Fibroblast of lung (primary cell): ENCODE results near the gene ACOXL.

ENCODE experiments used
- EZH2 ChIP-seq: IDR thresholded peaks from 2 replicates; pipeline ENCODE4 v1.5.1; 2012; ENCODE audit warnings: low read length, control low read depth, mild to moderate bottlenecking; ENCODE audit errors: missing control alignments
- TF ChIP-seq, protein P1 (sequence below), 2 donors: IDR thresholded peaks in 1 of 2; conservative IDR thresholded peaks in 1 of 2; 1 replicate in 1 of 2; 2 replicates in 1 of 2; pipeline ENCODE4 v1.5.1; 2011 to 2012; ENCODE audit warnings: low read length in 2 of 2, control low read depth in 1 of 2, inconsistent platforms in 1 of 2, low read depth in 1 of 2, mild to moderate bottlenecking in 1 of 2

DNA sequence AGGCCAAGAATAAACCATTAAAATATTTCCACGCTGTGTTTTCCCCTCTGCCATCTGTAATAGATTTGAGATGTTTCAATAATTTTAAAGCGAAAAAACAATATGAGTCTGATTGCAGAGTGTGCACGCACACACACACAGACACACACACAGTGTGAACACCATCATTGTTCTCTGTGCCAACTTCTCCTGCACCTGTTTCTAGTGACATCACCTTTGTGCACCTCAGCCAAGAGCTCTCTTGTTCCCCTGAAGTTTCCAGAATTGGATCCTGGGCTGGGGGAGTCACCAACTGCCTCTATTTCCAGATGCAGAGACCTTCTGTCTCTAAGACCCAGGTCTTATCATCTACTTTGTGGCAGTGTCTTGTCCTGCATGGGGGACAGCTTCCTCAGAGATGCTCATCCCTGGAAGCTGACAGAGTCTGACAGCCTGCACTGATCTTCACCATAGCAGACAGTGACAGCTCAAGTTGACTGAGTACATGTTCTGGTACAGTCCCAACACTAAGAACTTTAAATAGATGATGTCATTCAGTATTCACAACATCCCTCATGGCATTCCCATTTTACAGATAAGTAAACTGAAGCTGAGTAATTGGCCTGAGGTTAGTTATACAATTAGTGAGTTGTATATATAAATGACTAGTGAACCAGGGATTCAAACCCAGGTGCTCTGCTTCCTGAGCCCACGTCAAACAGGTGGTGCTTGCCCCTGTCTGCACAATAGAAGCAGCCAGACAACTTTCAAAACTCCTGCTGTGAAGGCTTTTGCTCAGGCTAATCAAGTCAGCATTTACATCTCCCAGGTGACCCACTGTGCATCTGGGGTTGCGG, 39.4 kb downstream of the ACOXL start:
- TF ChIP-seq EZH2, result no peak
- TF ChIP-seq, protein P1, sequence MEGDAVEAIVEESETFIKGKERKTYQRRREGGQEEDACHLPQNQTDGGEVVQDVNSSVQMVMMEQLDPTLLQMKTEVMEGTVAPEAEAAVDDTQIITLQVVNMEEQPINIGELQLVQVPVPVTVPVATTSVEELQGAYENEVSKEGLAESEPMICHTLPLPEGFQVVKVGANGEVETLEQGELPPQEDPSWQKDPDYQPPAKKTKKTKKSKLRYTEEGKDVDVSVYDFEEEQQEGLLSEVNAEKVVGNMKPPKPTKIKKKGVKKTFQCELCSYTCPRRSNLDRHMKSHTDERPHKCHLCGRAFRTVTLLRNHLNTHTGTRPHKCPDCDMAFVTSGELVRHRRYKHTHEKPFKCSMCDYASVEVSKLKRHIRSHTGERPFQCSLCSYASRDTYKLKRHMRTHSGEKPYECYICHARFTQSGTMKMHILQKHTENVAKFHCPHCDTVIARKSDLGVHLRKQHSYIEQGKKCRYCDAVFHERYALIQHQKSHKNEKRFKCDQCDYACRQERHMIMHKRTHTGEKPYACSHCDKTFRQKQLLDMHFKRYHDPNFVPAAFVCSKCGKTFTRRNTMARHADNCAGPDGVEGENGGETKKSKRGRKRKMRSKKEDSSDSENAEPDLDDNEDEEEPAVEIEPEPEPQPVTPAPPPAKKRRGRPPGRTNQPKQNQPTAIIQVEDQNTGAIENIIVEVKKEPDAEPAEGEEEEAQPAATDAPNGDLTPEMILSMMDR (conservative IDR thresholded peaks at IDR 0.05 in 1 of 2, IDR thresholded peaks at IDR 0.05 in 1 of 2; ENCODE audit: low read depth in 1 of 2, low read length in 2 of 2), result no peak
